HepG2 (cell line): ENCODE data around the gene CNOT1. TPM values are rescaled to one million over a fixed set of nuclear protein-coding genes. Genes with fewer than 3 reads are reported as not detected.

ENCODE experiments used
- ATAC-seq: fragments of 200-7000 bp; cut with Tn5 transposase; 3 replicates; pipeline ENCODE4 v1.9.1; 2020; ENCODE audit warnings: mild to moderate bottlenecking, moderate library complexity
- BruUV-seq: library from RNA; stranded (reverse); fragments of 400-500 nt; replicated peaks from 2 replicates; lab custom pipeline; 2021; lab: Mats Ljungman, UMichigan
- CTCF ChIA-PET: fragments of 300-600 bp; formaldehyde crosslinking; extraction: SDS; loops from one replicate; lab custom pipeline; 2021; ENCODE audit warnings: low total read pairs, inconsistent platforms, low intra/inter-chr PET ratio; lab: Yijun Ruan, JAX
- POLR2A ChIA-PET: fragments of 350-600 bp; sonication (Branson Sonifier 250); formaldehyde crosslinking; loops from one replicate; lab custom pipeline; 2020; ENCODE audit warnings: antibody characterized with exemption, inconsistent platforms; lab: Yijun Ruan, JAX
- DNase-seq: peaks from one replicate; pipeline ENCODE4 v3.0.0-alpha.2; 2015; ENCODE audit warnings: low spot score
- FAIRE-seq: peaks from 3 replicates; lab custom pipeline; 2011; peaks lifted over from hg19 to GRCh38; lab: Jason Lieb, UNC
- H2AFZ ChIP-seq: one replicate; pipeline ENCODE4 v1.6.1; 2011; ENCODE audit warnings: low read length, inconsistent platforms
- H3K27ac ChIP-seq: fragments of 300-600 bp; 3 replicates; pipeline ENCODE4 v1.8.0; 2011; ENCODE audit warnings: mixed run types, mild to moderate bottlenecking, mixed read lengths, low read length, inconsistent platforms; ENCODE audit not compliant: insufficient read depth; ENCODE audit errors: extremely low read length
- H3K27me3 ChIP-seq, 2 experiments: fragments of 200-600 bp in 1 of 2; 2 replicates in 1 of 2; 3 replicates in 1 of 2; pipeline versions ENCODE4 v1.6.0 to v1.8.0; 2011; ENCODE audit warnings: low read length in 2 of 2, mild to moderate bottlenecking in 2 of 2, moderate library complexity in 2 of 2, inconsistent platforms in 1 of 2; ENCODE audit not compliant: insufficient read depth in 2 of 2, control insufficient read depth in 1 of 2
- H3K36me3 ChIP-seq, 2 experiments: fragments of 200-600 bp in 1 of 2; replicated peaks in 1 of 2; 2 replicates in 1 of 2; 3 replicates in 1 of 2; pipeline versions ENCODE4 v1.5.1 to v1.8.0; 2011; ENCODE audit warnings: low read length in 2 of 2, inconsistent platforms in 1 of 2; ENCODE audit not compliant: insufficient read depth in 2 of 2, control insufficient read depth in 1 of 2
- H3K4me1 ChIP-seq: 2 replicates; pipeline ENCODE4 v1.5.1; 2012; ENCODE audit warnings: low read length, inconsistent platforms; ENCODE audit not compliant: insufficient read depth
- H3K4me2 ChIP-seq: 2 replicates; pipeline ENCODE4 v1.6.0; 2011; ENCODE audit warnings: low read depth, low read length, inconsistent platforms
- H3K4me3 ChIP-seq, 3 experiments: fragments of 200-600 bp in 1 of 3; sonication (generic), shearing (Covaris generic) in 1 of 3; replicated peaks in 1 of 3; 2 replicates each; pipeline ENCODE4 v1.5.1; 2011 to 2016; ENCODE audit warnings: low read length in 3 of 3, inconsistent platforms in 2 of 3, low read depth in 2 of 3, mild to moderate bottlenecking in 2 of 3, control low read depth in 1 of 3, mixed read lengths in 1 of 3; ENCODE audit not compliant: insufficient read depth in 1 of 3
- H3K79me2 ChIP-seq: one replicate; pipeline ENCODE4 v1.6.1; 2011; ENCODE audit warnings: low read length, inconsistent platforms; ENCODE audit not compliant: insufficient read depth
- H3K9ac ChIP-seq: 2 replicates; pipeline ENCODE4 v1.6.0; 2011; ENCODE audit warnings: mild to moderate bottlenecking, low read depth, low read length, inconsistent platforms; ENCODE audit not compliant: insufficient read depth
- H3K9me3 ChIP-seq: 2 replicates; pipeline ENCODE4 v1.5.1; 2012; ENCODE audit warnings: mild to moderate bottlenecking, low read length
- H4K20me1 ChIP-seq: 2 replicates; pipeline ENCODE4 v1.6.0; 2011; ENCODE audit warnings: inconsistent platforms, mild to moderate bottlenecking, low read length, moderate library complexity; ENCODE audit not compliant: insufficient read depth
- FIP1L1 ChIP-seq: fragments of 200-400 bp; formaldehyde crosslinking; IDR thresholded peaks from 2 replicates; pipeline ENCODE4 v1.6.1; 2018; ENCODE audit warnings: low read depth, mild to moderate bottlenecking, low read length, moderate library complexity, borderline replicate concordance; ENCODE audit not compliant: insufficient read depth
- HIVEP1 ChIP-seq: sonication (generic); formaldehyde crosslinking; IDR thresholded peaks from 2 replicates; pipeline ENCODE4 v1.4.0; 2020; ENCODE audit warnings: mild to moderate bottlenecking, missing genetic modification reagents
- HNRNPL ChIP-seq: fragments of 200-400 bp; formaldehyde crosslinking; IDR thresholded peaks from 2 replicates; pipeline ENCODE4 v1.6.1; 2017; ENCODE audit warnings: mild to moderate bottlenecking, low read depth, low read length
- HNRNPUL1 ChIP-seq: fragments of 200-400 bp; formaldehyde crosslinking; IDR thresholded peaks from 2 replicates; pipeline ENCODE4 v1.6.1; 2017; ENCODE audit warnings: low read depth, mild to moderate bottlenecking, low read length, moderate library complexity
- KDM2A ChIP-seq: sonication (generic); formaldehyde crosslinking; IDR thresholded peaks from 2 replicates; pipeline ENCODE4 v1.4.0; 2020; ENCODE audit warnings: low read depth, missing genetic modification reagents, borderline replicate concordance
- MAX ChIP-seq: IDR thresholded peaks from 2 replicates; pipeline ENCODE4 v1.6.1; 2012; ENCODE audit warnings: inconsistent platforms
- NFKB2 ChIP-seq: sonication (generic); formaldehyde crosslinking; IDR thresholded peaks from 2 replicates; pipeline ENCODE4 v1.4.0; 2020; ENCODE audit warnings: missing genetic modification reagents, borderline replicate concordance
- SP2 ChIP-seq: sonication (generic); formaldehyde crosslinking; IDR thresholded peaks from 2 replicates; pipeline ENCODE4 v1.5.1; 2020; ENCODE audit warnings: mild to moderate bottlenecking, missing genetic modification reagents
- TRIM22 ChIP-seq: fragments of 450-650 bp; IDR thresholded peaks from 2 replicates; pipeline ENCODE4 v1.6.1; 2017
- ZFY ChIP-seq: sonication (generic); formaldehyde crosslinking; IDR thresholded peaks from 2 replicates; pipeline ENCODE4 v1.4.0; 2020; ENCODE audit warnings: missing genetic modification reagents
- ZMAT5 ChIP-seq: sonication (generic); formaldehyde crosslinking; IDR thresholded peaks from 2 replicates; pipeline ENCODE4 v1.5.0; 2020; ENCODE audit warnings: mild to moderate bottlenecking, low read depth, missing genetic modification reagents, borderline replicate concordance
- ZNF777 ChIP-seq: sonication (generic); formaldehyde crosslinking; IDR thresholded peaks from 2 replicates; pipeline ENCODE4 v1.4.0; 2020; ENCODE audit warnings: missing genetic modification reagents
- ZNF800 ChIP-seq: sonication (generic); formaldehyde crosslinking; IDR thresholded peaks from 2 replicates; pipeline ENCODE4 v1.4.0; 2020; ENCODE audit warnings: missing genetic modification reagents
- WGBS: methylation state at CpG from one replicate; pipeline ENCODE4 v1.1.6; 2017; ENCODE audit warnings: low lambda C conversion rate; 5-methylcytosine and 5-hydroxymethylcytosine counted together
- in situ Hi-C: cut with HindIII; loops from 2 replicates; pipeline ENCODE4 v1.10.0; 2017; ENCODE audit warnings: low pct_unique_long_range_greater_than_20kb; ENCODE audit not compliant: extremely low pct_ligation_motif_present
- intact Hi-C: fragments of 100-400 bp; cut with micrococcal nuclease; formaldehyde crosslinking; loops from one replicate; pipeline ENCODE4 v1.10.0; 2022; ENCODE audit not compliant: unreplicated experiment
- polyA plus RNA-seq, 8 experiments: library from polyadenylated mRNA; depleted of rRNA in 3 of 8; stranded (reverse) in 7 of 8; unstranded in 1 of 8; fragments of >200 nt; fragmentation: Illumina TruSeq in 4 of 8; extraction: Trizol in 4 of 8; gene quantifications; 2 replicates each; pipeline versions ENCODE4 v1.2.1 to v1.2.3, GENCODE V29; 2011 to 2016; ENCODE audit warnings: low read depth in 4 of 8, missing spikeins in 1 of 8, mixed read lengths in 1 of 8; ENCODE audit not compliant: insufficient read depth in 1 of 8
- total RNA-seq, 5 experiments: library from RNA; depleted of rRNA; stranded (reverse); fragments of >200 nt; fragmentation: Illumina TruSeq; extraction: Trizol; gene quantifications; 2 replicates each; pipeline ENCODE4 v1.2.3, GENCODE V29; 2016; ENCODE audit warnings: low read depth in 1 of 5
- TF ChIP-seq, protein P1 (sequence below): sonication (generic); formaldehyde crosslinking; IDR thresholded peaks from 2 replicates; pipeline ENCODE4 v1.4.0; 2020; ENCODE audit warnings: low read depth, missing genetic modification reagents

The CNOT1 gene
- total and polyA plus RNA-seq, 2 of the 13 experiments (the other 11 are each of a cell fraction or from before 2014, with no cell fraction given) = 188 to 232 TPM

GRCh38 chr16:58500430-58501241 is 129.0 kb downstream of the CNOT1 start:
- ChIA-PET POLR2A (no interaction called here), CTCF (no interaction called here)
- no TSS peak for BruUV-seq
- peaks cover 0 to 8% of the 10 kb centered on the region in 2 experiments; a peak in 2 of 5 replicates for H3K27me3 ChIP-seq
- H3K27ac ChIP-seq = no peak overlapping the region
- in situ Hi-C loops (loop anchor here (10.0 kb wide), 1 partner anchor 234 kb away; the partner anchor contains the start of gene GOT2), intact Hi-C loops (no loop called here)
- H3K4me1 ChIP-seq = peaks cover 41% of the 10 kb centered on the region
- H3K9ac ChIP-seq = peak overlapping the region; percentile 10; the same call in 1 of the 2 replicates
- no peaks in the 10 kb centered on the region for H3K36me3 ChIP-seq
- H4K20me1 ChIP-seq = no peaks in the 10 kb centered on the region
- peak overlapping the region; percentile 46 to 77 (median 48); a peak in 5 of 6 replicates for H3K4me3 ChIP-seq
- H3K9me3 ChIP-seq = no peaks in the 10 kb centered on the region
- peak; percentile 48 for ATAC-seq
- no peak for DNase-seq
- H3K79me2 ChIP-seq = no peaks in the 10 kb centered on the region
- H2AFZ ChIP-seq = no peak overlapping the region
- H3K4me2 ChIP-seq = peak overlapping the region; percentile 92
- 35% methylated on average over 22 of the region's 36 CpGs for WGBS
- no peak for FAIRE-seq
- TF ChIP-seq FIP1L1 (no peak), HNRNPUL1 (no peak), SP2 (CRISPR knock-in tag) (peak; percentile 11; the same call in 1 of the 2 replicates), TRIM22 (no peak), ZNF777 (peak; percentile 38; the same call in 1 of the 2 replicates), NFKB2 (CRISPR knock-in tag) (peak; percentile 23; the same call in 1 of the 2 replicates), HIVEP1 (CRISPR knock-in tag) (peak; percentile 51; the same call in 1 of the 2 replicates), KDM2A (peak; percentile 2; the same call in 1 of the 2 replicates), ZNF800 (CRISPR knock-in tag) (0 out of 2 replicates have a peak, but pooled peaks have one; percentile 24), HNRNPL (0 out of 2 replicates have a peak, but pooled peaks have one; percentile 17), ZFY (CRISPR knock-in tag) (no peak), MAX (peak; percentile 42; the same call in 1 of the 2 replicates), ZMAT5 (CRISPR knock-in tag) (no peak)
- TF ChIP-seq, protein P1, sequence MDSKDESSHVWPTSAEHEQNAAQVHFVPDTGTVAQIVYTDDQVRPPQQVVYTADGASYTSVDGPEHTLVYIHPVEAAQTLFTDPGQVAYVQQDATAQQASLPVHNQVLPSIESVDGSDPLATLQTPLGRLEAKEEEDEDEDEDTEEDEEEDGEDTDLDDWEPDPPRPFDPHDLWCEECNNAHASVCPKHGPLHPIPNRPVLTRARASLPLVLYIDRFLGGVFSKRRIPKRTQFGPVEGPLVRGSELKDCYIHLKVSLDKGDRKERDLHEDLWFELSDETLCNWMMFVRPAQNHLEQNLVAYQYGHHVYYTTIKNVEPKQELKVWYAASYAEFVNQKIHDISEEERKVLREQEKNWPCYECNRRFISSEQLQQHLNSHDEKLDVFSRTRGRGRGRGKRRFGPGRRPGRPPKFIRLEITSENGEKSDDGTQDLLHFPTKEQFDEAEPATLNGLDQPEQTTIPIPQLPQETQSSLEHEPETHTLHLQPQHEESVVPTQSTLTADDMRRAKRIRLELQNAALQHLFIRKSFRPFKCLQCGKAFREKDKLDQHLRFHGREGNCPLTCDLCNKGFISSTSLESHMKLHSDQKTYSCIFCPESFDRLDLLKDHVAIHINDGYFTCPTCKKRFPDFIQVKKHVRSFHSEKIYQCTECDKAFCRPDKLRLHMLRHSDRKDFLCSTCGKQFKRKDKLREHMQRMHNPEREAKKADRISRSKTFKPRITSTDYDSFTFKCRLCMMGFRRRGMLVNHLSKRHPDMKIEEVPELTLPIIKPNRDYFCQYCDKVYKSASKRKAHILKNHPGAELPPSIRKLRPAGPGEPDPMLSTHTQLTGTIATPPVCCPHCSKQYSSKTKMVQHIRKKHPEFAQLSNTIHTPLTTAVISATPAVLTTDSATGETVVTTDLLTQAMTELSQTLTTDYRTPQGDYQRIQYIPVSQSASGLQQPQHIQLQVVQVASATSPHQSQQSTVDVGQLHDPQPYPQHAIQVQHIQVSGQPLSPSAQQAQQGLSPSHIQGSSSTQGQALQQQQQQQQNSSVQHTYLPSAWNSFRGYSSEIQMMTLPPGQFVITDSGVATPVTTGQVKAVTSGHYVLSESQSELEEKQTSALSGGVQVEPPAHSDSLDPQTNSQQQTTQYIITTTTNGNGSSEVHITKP (CRISPR knock-in tag) = no peak
